K562 (cell line): ENCODE results near the gene SLC22A24. TPM values are rescaled to one million over a fixed set of nuclear protein-coding genes. Genes with fewer than 3 reads are reported as not detected.

ENCODE experiments used
- ATAC-seq: fragments of 200-7000 bp; cut with Tn5 transposase; 3 replicates; pipeline ENCODE4 v1.9.1; 2020; ENCODE audit warnings: moderate library complexity
- BruUV-seq: library from RNA; stranded (reverse); fragments of 400-500 nt; replicated peaks from 2 replicates; lab custom pipeline; 2021; lab: Mats Ljungman, UMichigan
- CTCF ChIA-PET: fragments of 300-600 bp; formaldehyde crosslinking; extraction: SDS; loops from one replicate; lab custom pipeline; 2021; ENCODE audit warnings: low intra/inter-chr PET ratio; lab: Yijun Ruan, JAX
- POLR2A ChIA-PET: fragments of 300-600, 350-650 bp; sonication (Branson Sonifier 250); formaldehyde crosslinking; extraction: SDS; loops from one replicate; lab custom pipeline; 2021; ENCODE audit warnings: antibody characterized with exemption, inconsistent platforms; lab: Yijun Ruan, JAX
- DNase-seq, 4 experiments: peaks; one replicate each; pipeline versions ENCODE4 v3.0.0 to v3.0.0-alpha.2; 2011 to 2018; ENCODE audit warnings: low spot score in 3 of 4, mixed read lengths in 3 of 4; ENCODE audit errors: extremely low read depth in 1 of 4
- FAIRE-seq: peaks from 2 replicates; lab custom pipeline; 2011; peaks lifted over from hg19 to GRCh38; lab: Jason Lieb, UNC
- H2AFZ ChIP-seq: 2 replicates; pipeline ENCODE4 v1.6.0; 2011; ENCODE audit warnings: low read depth, low read length, control low read depth, inconsistent platforms
- H3K27ac ChIP-seq: fragments of 200-600 bp; 3 replicates; pipeline ENCODE4 v1.8.0; 2011; ENCODE audit warnings: low read depth, mild to moderate bottlenecking, control low read depth, inconsistent platforms, low read length, moderate library complexity, mixed read lengths; ENCODE audit errors: extremely low read depth
- H3K27me3 ChIP-seq, 2 experiments: fragments of 300-600 bp in 1 of 2; 2 replicates in 1 of 2; 3 replicates in 1 of 2; pipeline versions ENCODE4 v1.6.0 to v1.8.0; 2011; ENCODE audit warnings: inconsistent platforms in 2 of 2, low read length in 2 of 2, mild to moderate bottlenecking in 1 of 2, mixed read lengths in 1 of 2, moderate library complexity in 1 of 2; ENCODE audit not compliant: control insufficient read depth in 2 of 2, insufficient read depth in 2 of 2
- H3K36me3 ChIP-seq: fragments of 300-600 bp; 3 replicates; pipeline ENCODE4 v1.8.0; 2011; ENCODE audit warnings: mild to moderate bottlenecking, low read length, inconsistent platforms; ENCODE audit not compliant: control insufficient read depth, insufficient read depth
- H3K4me1 ChIP-seq, 2 experiments: fragments of 200-600 bp in 1 of 2; replicated peaks in 1 of 2; 2 replicates in 1 of 2; 3 replicates in 1 of 2; pipeline versions ENCODE4 v1.5.1 to v1.8.0; 2011; ENCODE audit warnings: inconsistent platforms in 2 of 2, low read length in 2 of 2, mild to moderate bottlenecking in 1 of 2, mixed read lengths in 1 of 2, moderate library complexity in 1 of 2; ENCODE audit not compliant: control insufficient read depth in 2 of 2, insufficient read depth in 2 of 2
- H3K4me2 ChIP-seq: 2 replicates; pipeline ENCODE4 v1.6.1; 2011; ENCODE audit warnings: low read length, control low read depth, inconsistent platforms, mixed read lengths; ENCODE audit not compliant: insufficient read depth
- H3K4me3 ChIP-seq: fragments of 200-600 bp; sonication (generic), shearing (Covaris generic); 2 replicates; pipeline ENCODE4 v1.5.1; 2016; ENCODE audit warnings: control low read depth, inconsistent platforms
- H3K79me2 ChIP-seq: fragments of 200-600 bp; 3 replicates; pipeline ENCODE4 v1.8.0; 2011; ENCODE audit warnings: low read length, inconsistent platforms; ENCODE audit not compliant: control insufficient read depth, insufficient read depth
- H3K9ac ChIP-seq, 2 experiments: 2 replicates each; pipeline versions ENCODE4 v1.6.0 to v1.6.1; 2011; ENCODE audit warnings: low read depth in 2 of 2, low read length in 2 of 2, control low read depth in 1 of 2, inconsistent platforms in 1 of 2, mild to moderate bottlenecking in 1 of 2, mixed read lengths in 1 of 2; ENCODE audit not compliant: insufficient read depth in 1 of 2
- H3K9me1 ChIP-seq: one replicate; pipeline ENCODE4 v1.6.0; 2011; ENCODE audit warnings: inconsistent platforms, mild to moderate bottlenecking, low read length, moderate library complexity; ENCODE audit not compliant: control insufficient read depth, insufficient read depth
- H3K9me3 ChIP-seq: replicated peaks from 2 replicates; pipeline ENCODE4 v1.5.1; 2011; ENCODE audit warnings: low read depth, low read length, inconsistent platforms; ENCODE audit not compliant: control insufficient read depth, insufficient read depth
- H4K20me1 ChIP-seq: replicated peaks from 2 replicates; pipeline ENCODE4 v1.6.1; 2011; ENCODE audit warnings: low read length, inconsistent platforms, mixed read lengths; ENCODE audit not compliant: control insufficient read depth, insufficient read depth
- ARID1B ChIP-seq: fragments of 450-650 bp; IDR thresholded peaks from 2 replicates; pipeline ENCODE4 v1.6.1; 2016; ENCODE audit warnings: antibody characterized with exemption, mild to moderate bottlenecking, inconsistent platforms
- FOXM1 ChIP-seq, 2 experiments: fragments of 450-650 bp in 1 of 2; sonication (generic) in 1 of 2; formaldehyde crosslinking in 1 of 2; IDR thresholded peaks; 2 replicates each; pipeline versions ENCODE4 v1.6.1 to v1.9.0; 2017 to 2022; ENCODE audit warnings: low read depth in 2 of 2, mild to moderate bottlenecking in 2 of 2, missing genetic modification reagents in 1 of 2, moderate library complexity in 1 of 2
- GTF2F1 ChIP-seq: IDR thresholded peaks from 2 replicates; pipeline ENCODE4 v1.6.1; 2011; ENCODE audit warnings: low read depth, low read length, improper control_type of control experiment
- MAFG ChIP-seq: fragments of 450-650 bp; conservative IDR thresholded peaks from 2 replicates; pipeline ENCODE4 v1.6.1; 2016; ENCODE audit warnings: missing genetic modification characterization, missing compliant biosample characterization
- MEIS2 ChIP-seq: fragments of 450-650 bp; IDR thresholded peaks from 2 replicates; pipeline ENCODE4 v1.6.1; 2014; ENCODE audit warnings: mild to moderate bottlenecking; ENCODE audit not compliant: partially characterized antibody
- NFE2L1 ChIP-seq: fragments of 450-650 bp; IDR thresholded peaks from 2 replicates; pipeline ENCODE4 v1.6.1; 2016; ENCODE audit warnings: missing genetic modification characterization, low read depth, mild to moderate bottlenecking, missing compliant biosample characterization, moderate library complexity, borderline replicate concordance
- RNF2 ChIP-seq: sonication (generic); IDR thresholded peaks from 2 replicates; pipeline ENCODE4 v1.6.1; 2016
- SMARCC2 ChIP-seq: fragments of 450-650 bp; IDR thresholded peaks from 2 replicates; pipeline ENCODE4 v1.6.1; 2017; ENCODE audit warnings: antibody characterized with exemption, moderate library complexity, mild to moderate bottlenecking, low read depth
- TCF7 ChIP-seq: sonication (generic); IDR thresholded peaks from 2 replicates; pipeline ENCODE4 v1.6.1; 2016; ENCODE audit warnings: antibody characterized with exemption, borderline replicate concordance
- ZKSCAN8 ChIP-seq: fragments of 200-800 bp; sonication (Bioruptor generic); IDR thresholded peaks from 2 replicates; pipeline ENCODE4 v1.6.1; 2016; ENCODE audit warnings: missing genetic modification characterization, missing compliant biosample characterization
- ZNF316 ChIP-seq: fragments of 450-650 bp; IDR thresholded peaks from 2 replicates; pipeline ENCODE4 v1.6.1; 2016
- WGBS: fragments of 100-300 bp; shearing (Covaris generic); methylation state at CpG from one replicate; pipeline ENCODE4 v1.1.6; 2016; ENCODE audit warnings: low coverage, mixed read lengths; ENCODE audit not compliant: insufficient coverage; ENCODE audit errors: missing lambda C conversion rate; 5-methylcytosine and 5-hydroxymethylcytosine counted together
- in situ Hi-C: fragments of 300-500 bp; cut with MboI; formaldehyde crosslinking; loops from 4 replicates; pipeline ENCODE4 v1.15.0; 2018; ENCODE audit warnings: inconsistent platforms, mixed read lengths
- intact Hi-C: fragments of 100-400 bp; cut with micrococcal nuclease; formaldehyde crosslinking; loops from 2 replicates; pipeline ENCODE4 v1.14.2; 2022
- polyA plus RNA-seq, 8 experiments: library from polyadenylated mRNA; depleted of rRNA in 4 of 8; stranded (reverse) in 5 of 8; unstranded in 3 of 8; fragments of >200 nt; fragmentation: Nextera tagmentation in 2 of 8; fragmentation: Illumina TruSeq in 1 of 8; extraction: Ambion mirVana in 2 of 8; extraction: Trizol in 1 of 8; gene quantifications; 2 replicates each; pipeline versions ENCODE4 v1.2.1 to v1.2.3, GENCODE V29; 2011 to 2014; ENCODE audit warnings: inconsistent platforms in 1 of 8, missing spikeins in 1 of 8
- total RNA-seq, 7 experiments: library from RNA; depleted of rRNA in 6 of 7; stranded (reverse); fragments of >200 nt in 6 of 7; fragmentation: Illumina TruSeq in 2 of 7; extraction: Trizol in 2 of 7; gene quantifications; 2 replicates each; pipeline versions ENCODE4 v1.2.1 to v1.2.3, GENCODE V29; 2011 to 2021; ENCODE audit warnings: low replicate concordance in 1 of 7
- TF ChIP-seq, protein P1 (sequence below): sonication (generic); formaldehyde crosslinking; IDR thresholded peaks from 2 replicates; pipeline ENCODE4 v1.9.0; 2022; ENCODE audit warnings: mild to moderate bottlenecking, missing genetic modification reagents
- TF ChIP-seq, protein P2 (sequence below): fragments of 200-800 bp; sonication (Bioruptor generic); IDR thresholded peaks from 2 replicates; pipeline ENCODE4 v1.6.1; 2016; ENCODE audit warnings: missing genetic modification characterization, missing compliant biosample characterization
- TF ChIP-seq, protein P3 (sequence below), 2 experiments: IDR thresholded peaks in 1 of 2; conservative IDR thresholded peaks in 1 of 2; 2 replicates each; pipeline ENCODE4 v1.6.1; 2016; ENCODE audit warnings: low read depth in 2 of 2, mild to moderate bottlenecking in 1 of 2, missing compliant biosample characterization in 1 of 2, missing genetic modification characterization in 1 of 2, moderate library complexity in 1 of 2

Gene SLC22A24
- total and polyA plus RNA-seq, 9 of the 15 experiments (the other 6 are each of a cell fraction or from before 2014, with no cell fraction given), result not detected

DNA sequence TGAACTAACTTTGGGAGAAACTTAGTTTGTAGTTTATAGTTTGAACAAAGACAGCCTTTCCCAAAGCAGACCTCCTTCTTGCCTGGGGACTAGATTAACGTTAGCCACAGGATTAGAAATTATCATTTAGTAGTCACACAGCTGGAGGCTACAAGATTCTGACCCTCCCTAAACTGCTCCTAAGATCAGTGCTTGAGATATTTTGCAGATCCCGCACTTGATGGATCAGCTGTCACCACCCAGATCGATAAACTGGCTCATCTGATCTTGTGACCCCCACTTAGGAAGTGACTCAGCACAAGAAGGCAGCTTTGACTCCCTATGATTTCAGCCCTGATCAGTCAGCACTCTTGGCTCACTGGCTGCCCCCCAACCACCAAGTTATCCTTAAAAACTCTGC lies 1.6 kb downstream of the SLC22A24 start:
- no peak overlapping the region for H3K9ac ChIP-seq
- no peaks in the 10 kb centered on the region for H3K4me1 ChIP-seq
- no TSS peak for BruUV-seq
- no peaks in the 10 kb centered on the region for H3K79me2 ChIP-seq
- intact Hi-C loops (no loop called here), in situ Hi-C loops (no loop called here)
- H4K20me1 ChIP-seq, result no peaks in the 10 kb centered on the region
- no peak overlapping the region for H3K4me3 ChIP-seq
- FAIRE-seq (no peak), DNase-seq (no peak), ATAC-seq (no peak)
- ChIA-PET CTCF (no interaction called here), POLR2A (no interaction called here)
- no peaks in the 10 kb centered on the region for H3K9me3 ChIP-seq
- no peak overlapping the region for H2AFZ ChIP-seq
- H3K36me3 ChIP-seq, result no peaks in the 10 kb centered on the region
- H3K27ac ChIP-seq, result no peak overlapping the region
- H3K4me2 ChIP-seq, result no peak overlapping the region
- H3K9me1 ChIP-seq, result no peaks in the 10 kb centered on the region
- no peaks in the 10 kb centered on the region for H3K27me3 ChIP-seq
- 1% methylated on average over 3 of the region's 3 CpGs for WGBS
- TF ChIP-seq MEIS2 (peak; percentile 74), GTF2F1 (no peak), SMARCC2 (no peak), MAFG (peak; percentile 71), NFE2L1 (tag) (0 out of 2 replicates have a peak, but pooled peaks have one; percentile 10), FOXM1 (IDR thresholded peaks at IDR 0.05; ENCODE audit: low read depth) (no peak), FOXM1 (CRISPR knock-in tag; IDR thresholded peaks at IDR 0.05; ENCODE audit: low read depth) (no peak), TCF7 (no peak), ARID1B (no peak), RNF2 (peak; percentile 18; the same call in 1 of the 2 replicates), ZKSCAN8 (CRISPR knock-in tag) (no peak), ZNF316 (0 out of 2 replicates have a peak, but pooled peaks have one; percentile 14)
- TF ChIP-seq, protein P1, sequence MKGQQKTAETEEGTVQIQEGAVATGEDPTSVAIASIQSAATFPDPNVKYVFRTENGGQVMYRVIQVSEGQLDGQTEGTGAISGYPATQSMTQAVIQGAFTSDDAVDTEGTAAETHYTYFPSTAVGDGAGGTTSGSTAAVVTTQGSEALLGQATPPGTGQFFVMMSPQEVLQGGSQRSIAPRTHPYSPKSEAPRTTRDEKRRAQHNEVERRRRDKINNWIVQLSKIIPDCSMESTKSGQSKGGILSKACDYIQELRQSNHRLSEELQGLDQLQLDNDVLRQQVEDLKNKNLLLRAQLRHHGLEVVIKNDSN (CRISPR knock-in tag), result no peak
- TF ChIP-seq, protein P2, sequence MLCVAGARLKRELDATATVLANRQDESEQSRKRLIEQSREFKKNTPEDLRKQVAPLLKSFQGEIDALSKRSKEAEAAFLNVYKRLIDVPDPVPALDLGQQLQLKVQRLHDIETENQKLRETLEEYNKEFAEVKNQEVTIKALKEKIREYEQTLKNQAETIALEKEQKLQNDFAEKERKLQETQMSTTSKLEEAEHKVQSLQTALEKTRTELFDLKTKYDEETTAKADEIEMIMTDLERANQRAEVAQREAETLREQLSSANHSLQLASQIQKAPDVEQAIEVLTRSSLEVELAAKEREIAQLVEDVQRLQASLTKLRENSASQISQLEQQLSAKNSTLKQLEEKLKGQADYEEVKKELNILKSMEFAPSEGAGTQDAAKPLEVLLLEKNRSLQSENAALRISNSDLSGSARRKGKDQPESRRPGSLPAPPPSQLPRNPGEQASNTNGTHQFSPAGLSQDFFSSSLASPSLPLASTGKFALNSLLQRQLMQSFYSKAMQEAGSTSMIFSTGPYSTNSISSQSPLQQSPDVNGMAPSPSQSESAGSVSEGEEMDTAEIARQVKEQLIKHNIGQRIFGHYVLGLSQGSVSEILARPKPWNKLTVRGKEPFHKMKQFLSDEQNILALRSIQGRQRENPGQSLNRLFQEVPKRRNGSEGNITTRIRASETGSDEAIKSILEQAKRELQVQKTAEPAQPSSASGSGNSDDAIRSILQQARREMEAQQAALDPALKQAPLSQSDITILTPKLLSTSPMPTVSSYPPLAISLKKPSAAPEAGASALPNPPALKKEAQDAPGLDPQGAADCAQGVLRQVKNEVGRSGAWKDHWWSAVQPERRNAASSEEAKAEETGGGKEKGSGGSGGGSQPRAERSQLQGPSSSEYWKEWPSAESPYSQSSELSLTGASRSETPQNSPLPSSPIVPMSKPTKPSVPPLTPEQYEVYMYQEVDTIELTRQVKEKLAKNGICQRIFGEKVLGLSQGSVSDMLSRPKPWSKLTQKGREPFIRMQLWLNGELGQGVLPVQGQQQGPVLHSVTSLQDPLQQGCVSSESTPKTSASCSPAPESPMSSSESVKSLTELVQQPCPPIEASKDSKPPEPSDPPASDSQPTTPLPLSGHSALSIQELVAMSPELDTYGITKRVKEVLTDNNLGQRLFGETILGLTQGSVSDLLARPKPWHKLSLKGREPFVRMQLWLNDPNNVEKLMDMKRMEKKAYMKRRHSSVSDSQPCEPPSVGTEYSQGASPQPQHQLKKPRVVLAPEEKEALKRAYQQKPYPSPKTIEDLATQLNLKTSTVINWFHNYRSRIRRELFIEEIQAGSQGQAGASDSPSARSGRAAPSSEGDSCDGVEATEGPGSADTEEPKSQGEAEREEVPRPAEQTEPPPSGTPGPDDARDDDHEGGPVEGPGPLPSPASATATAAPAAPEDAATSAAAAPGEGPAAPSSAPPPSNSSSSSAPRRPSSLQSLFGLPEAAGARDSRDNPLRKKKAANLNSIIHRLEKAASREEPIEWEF (CRISPR knock-in tag), result 0 out of 2 replicates have a peak, but pooled peaks have one; percentile 58
- TF ChIP-seq, protein P3, sequence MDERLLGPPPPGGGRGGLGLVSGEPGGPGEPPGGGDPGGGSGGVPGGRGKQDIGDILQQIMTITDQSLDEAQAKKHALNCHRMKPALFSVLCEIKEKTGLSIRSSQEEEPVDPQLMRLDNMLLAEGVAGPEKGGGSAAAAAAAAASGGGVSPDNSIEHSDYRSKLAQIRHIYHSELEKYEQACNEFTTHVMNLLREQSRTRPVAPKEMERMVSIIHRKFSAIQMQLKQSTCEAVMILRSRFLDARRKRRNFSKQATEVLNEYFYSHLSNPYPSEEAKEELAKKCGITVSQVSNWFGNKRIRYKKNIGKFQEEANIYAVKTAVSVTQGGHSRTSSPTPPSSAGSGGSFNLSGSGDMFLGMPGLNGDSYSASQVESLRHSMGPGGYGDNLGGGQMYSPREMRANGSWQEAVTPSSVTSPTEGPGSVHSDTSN (CRISPR knock-in tag; IDR thresholded peaks at IDR 0.05; ENCODE audit: low read depth), result no peak
- TF ChIP-seq, protein P3 (tag; conservative IDR thresholded peaks at IDR 0.05; ENCODE audit: low read depth), result peak; percentile 79
